ENCODE measurements around the gene TPD52L1. TPM values are rescaled to one million over a fixed set of nuclear protein-coding genes. Genes with fewer than 3 reads are reported as not detected.
"Not testable (repeated sequence)": the region's sequence is repeated elsewhere in the genome, so short reads cannot be mapped to it uniquely, and the experiment has no call there.

Gene TPD52L1
- total and polyA plus RNA-seq, 4 experiments from 2014 or later, result 0.33 to 0.62 (median 0.35) TPM; not detected in 1

- Histone ChIP-seq H3K4me3 (ENCODE audit: low read length in 2 of 2) (no peak overlapping the region), H3K36me3 (ENCODE audit: insufficient read depth, low read length) (peaks cover 4% of the 10 kb centered on the region), H3K9me3 (ENCODE audit: control insufficient read depth in 1 of 2, low read length in 2 of 2) (no peaks in the 10 kb centered on the region), H3K4me1 (ENCODE audit: insufficient read depth, low read length) (no peaks in the 10 kb centered on the region), H3K27ac (ENCODE audit: low read depth, low read length) (no peak overlapping the region), H3K27me3 (ENCODE audit: insufficient read depth, low read length) (no peaks in the 10 kb centered on the region)
- H3K4me1 Mint-ChIP-seq, result peaks cover 27 to 49% (median 34%) of the 10 kb centered on the region in 4 donors
- no peaks in the 10 kb centered on the region for H3K27me3 Mint-ChIP-seq
- CTCF ChIA-PET (ENCODE audit: partially characterized antibody), result interaction anchor here (0.8 kb wide), 1 partner anchor 9 kb away, joined by 3 read pairs; no protein-coding TSS in a partner anchor
- no peak overlapping the region for H3K4me3 Mint-ChIP-seq
- DNase-seq, result no peak
- peaks cover 0 to 7% (median 4%) of the 10 kb centered on the region in 8 donors for H3K9me3 Mint-ChIP-seq
- intact Hi-C loops (cut with micrococcal nuclease), result no loop called here
- peaks cover 75 to 79% of the 10 kb centered on the region in 2 donors for H3K36me3 Mint-ChIP-seq
- POLR2A ChIA-PET (ENCODE audit: partially characterized antibody), result no interaction called here
- peak overlapping the region in 3 of 7 donors; percentile 1 to 75 (median 67) for H3K27ac Mint-ChIP-seq
Measured at GRCh38 chr6:125277838-125278237, 124.3 kb downstream of the TPD52L1 start.

- H3K27ac Mint-ChIP-seq, result peak overlapping the region in 5 of 7 donors; percentile 17 to 66 (median 53)
- H3K4me3 Mint-ChIP-seq, result peak overlapping the region in 2 of 8 donors; percentile 15 to 16
- no peak overlapping the region for H3K4me3 ChIP-seq (ENCODE audit: low read length in 2 of 2)
- H3K27me3 ChIP-seq (ENCODE audit: insufficient read depth, low read length), result no peaks in the 10 kb centered on the region
- H3K36me3 ChIP-seq (ENCODE audit: insufficient read depth, low read length), result peaks cover under 1% of the 10 kb centered on the region
- ChIA-PET POLR2A (ENCODE audit: partially characterized antibody) (no interaction called here), CTCF (ENCODE audit: partially characterized antibody) (no interaction called here)
- no peaks in the 10 kb centered on the region for H3K9me3 ChIP-seq (ENCODE audit: control insufficient read depth in 1 of 2, low read length in 2 of 2)
- peaks cover 82% of the 10 kb centered on the region in 2 donors for H3K36me3 Mint-ChIP-seq
- peak in 2 of 5 donors; percentile 34 to 55 for DNase-seq
- no peaks in the 10 kb centered on the region for H3K27me3 Mint-ChIP-seq
- no peak overlapping the region for H3K27ac ChIP-seq (ENCODE audit: low read depth, low read length)
- intact Hi-C loops (cut with micrococcal nuclease), result no loop called here
- peaks cover 38 to 70% (median 49%) of the 10 kb centered on the region in 4 donors for H3K4me1 Mint-ChIP-seq
- H3K9me3 Mint-ChIP-seq, result peaks cover 0 to 10% (median 6%) of the 10 kb centered on the region in 8 donors
- H3K4me1 ChIP-seq (ENCODE audit: insufficient read depth, low read length), result no peaks in the 10 kb centered on the region
Measured at GRCh38 chr6:125279961-125280360, 126.4 kb downstream of the TPD52L1 start.

GRCh38 chr6:125280370-125281035, 126.9 kb downstream of the TPD52L1 start:
- CTCF ChIA-PET (ENCODE audit: partially characterized antibody); POLR2A ChIA-PET (ENCODE audit: partially characterized antibody); DNase-seq; H3K4me3 ChIP-seq (ENCODE audit: low read length in 2 of 2); H3K27me3 ChIP-seq (ENCODE audit: insufficient read depth, low read length); intact Hi-C loops (cut with micrococcal nuclease); H3K4me1 ChIP-seq (ENCODE audit: insufficient read depth, low read length); H3K27ac ChIP-seq (ENCODE audit: low read depth, low read length); H3K36me3 ChIP-seq (ENCODE audit: insufficient read depth, low read length); H3K27me3 Mint-ChIP-seq; H3K9me3 ChIP-seq (ENCODE audit: control insufficient read depth in 1 of 2, low read length in 2 of 2): not testable (repeated sequence)
- Mint-ChIP-seq H3K36me3 (peaks cover 81 to 82% of the 10 kb centered on the region in 2 donors), H3K4me1 (peaks cover 41 to 70% (median 52%) of the 10 kb centered on the region in 4 donors), H3K27ac (peak overlapping the region in 2 of 7 donors; percentile 17 to 27), H3K4me3 (peak overlapping the region in 1 of 8 donors; percentile 15), H3K9me3 (peaks cover 0 to 12% (median 9%) of the 10 kb centered on the region in 8 donors)

- intact Hi-C loops (cut with micrococcal nuclease); H3K4me1 ChIP-seq (ENCODE audit: insufficient read depth, low read length); H3K27me3 ChIP-seq (ENCODE audit: insufficient read depth, low read length); H3K9me3 ChIP-seq (ENCODE audit: control insufficient read depth in 1 of 2, low read length in 2 of 2); CTCF ChIA-PET (ENCODE audit: partially characterized antibody); H3K27ac ChIP-seq (ENCODE audit: low read depth, low read length); H3K27me3 Mint-ChIP-seq; DNase-seq; POLR2A ChIA-PET (ENCODE audit: partially characterized antibody); H3K4me3 ChIP-seq (ENCODE audit: low read length in 2 of 2); H3K27ac Mint-ChIP-seq; H3K36me3 ChIP-seq (ENCODE audit: insufficient read depth, low read length): not testable (repeated sequence)
- peak overlapping the region in 1 of 8 donors; percentile 28 for H3K4me3 Mint-ChIP-seq
- peaks cover 80 to 88% of the 10 kb centered on the region in 2 donors for H3K36me3 Mint-ChIP-seq
- peaks cover 0 to 24% (median 13%) of the 10 kb centered on the region in 8 donors for H3K9me3 Mint-ChIP-seq
- H3K4me1 Mint-ChIP-seq, result peaks cover 35 to 57% (median 49%) of the 10 kb centered on the region in 4 donors
Measured at GRCh38 chr6:125282470-125282869, 128.9 kb downstream of the TPD52L1 start.

GRCh38 chr6:125285353-125285752, 131.8 kb downstream of the TPD52L1 start:
- Mint-ChIP-seq H3K27me3 (no peaks in the 10 kb centered on the region), H3K9me3 (peaks cover 3 to 36% (median 16%) of the 10 kb centered on the region in 8 donors), H3K4me1 (peaks cover 25 to 44% (median 37%) of the 10 kb centered on the region in 4 donors), H3K36me3 (peaks cover 80 to 88% of the 10 kb centered on the region in 2 donors), H3K4me3 (peak overlapping the region in 1 of 8 donors; percentile 42), H3K27ac (peak overlapping the region in 1 of 7 donors; percentile 41)
- no peak for DNase-seq
- peaks cover 4% of the 10 kb centered on the region for H3K36me3 ChIP-seq (ENCODE audit: insufficient read depth, low read length)
- H3K27ac ChIP-seq (ENCODE audit: low read depth, low read length), result no peak overlapping the region
- no peaks in the 10 kb centered on the region for H3K27me3 ChIP-seq (ENCODE audit: insufficient read depth, low read length)
- no peak overlapping the region for H3K4me3 ChIP-seq (ENCODE audit: low read length in 2 of 2)
- ChIA-PET POLR2A (ENCODE audit: partially characterized antibody) (no interaction called here), CTCF (ENCODE audit: partially characterized antibody) (no interaction called here)
- H3K9me3 ChIP-seq (ENCODE audit: control insufficient read depth in 1 of 2, low read length in 2 of 2), result no peaks in the 10 kb centered on the region
- intact Hi-C loops (cut with micrococcal nuclease), result no loop called here
- H3K4me1 ChIP-seq (ENCODE audit: insufficient read depth, low read length), result no peaks in the 10 kb centered on the region

GRCh38 chr6:125285936-125286335, 132.4 kb downstream of the TPD52L1 start:
- no peaks in the 10 kb centered on the region for H3K4me1 ChIP-seq (ENCODE audit: insufficient read depth, low read length)
- Mint-ChIP-seq H3K27me3 (no peaks in the 10 kb centered on the region), H3K4me1 (peaks cover 25 to 39% (median 34%) of the 10 kb centered on the region in 4 donors), H3K9me3 (peaks cover 3 to 35% (median 16%) of the 10 kb centered on the region in 8 donors), H3K27ac (peak overlapping the region in 1 of 7 donors; percentile 7), H3K36me3 (peaks cover 81 to 86% of the 10 kb centered on the region in 2 donors), H3K4me3 (no peak overlapping the region)
- H3K4me3 ChIP-seq (ENCODE audit: low read length in 2 of 2), result no peak overlapping the region
- DNase-seq, result no peak
- ChIA-PET CTCF (ENCODE audit: partially characterized antibody) (no interaction called here), POLR2A (ENCODE audit: partially characterized antibody) (no interaction called here)
- no peak overlapping the region for H3K27ac ChIP-seq (ENCODE audit: low read depth, low read length)
- H3K36me3 ChIP-seq (ENCODE audit: insufficient read depth, low read length), result peaks cover 7% of the 10 kb centered on the region
- no peaks in the 10 kb centered on the region for H3K27me3 ChIP-seq (ENCODE audit: insufficient read depth, low read length)
- H3K9me3 ChIP-seq (ENCODE audit: control insufficient read depth in 1 of 2, low read length in 2 of 2), result no peaks in the 10 kb centered on the region
- intact Hi-C loops (cut with micrococcal nuclease), result no loop called here

- Histone ChIP-seq H3K36me3 (ENCODE audit: insufficient read depth, low read length) (peaks cover 12% of the 10 kb centered on the region), H3K4me3 (ENCODE audit: low read length in 2 of 2) (no peak overlapping the region), H3K4me1 (ENCODE audit: insufficient read depth, low read length) (no peaks in the 10 kb centered on the region), H3K27ac (ENCODE audit: low read depth, low read length) (no peak overlapping the region), H3K27me3 (ENCODE audit: insufficient read depth, low read length) (no peaks in the 10 kb centered on the region), H3K9me3 (ENCODE audit: control insufficient read depth in 1 of 2, low read length in 2 of 2) (no peaks in the 10 kb centered on the region)
- Mint-ChIP-seq H3K27me3 (no peaks in the 10 kb centered on the region), H3K9me3 (peaks cover 3 to 32% (median 12%) of the 10 kb centered on the region in 8 donors), H3K4me3 (no peak overlapping the region), H3K4me1 (peaks cover 21 to 36% (median 29%) of the 10 kb centered on the region in 4 donors), H3K36me3 (peaks cover 84 to 89% of the 10 kb centered on the region in 2 donors), H3K27ac (no peak overlapping the region)
- DNase-seq, result no peak
- ChIA-PET POLR2A (ENCODE audit: partially characterized antibody) (no interaction called here), CTCF (ENCODE audit: partially characterized antibody) (no interaction called here)
- intact Hi-C loops (cut with micrococcal nuclease), result no loop called here
Measured at GRCh38 chr6:125287718-125288117, 134.1 kb downstream of the TPD52L1 start.

All from CD4-positive, alpha-beta memory T cell (primary cell).